COLO829 (cell line): ENCODE results near the gene GLIPR2.
"Not testable (repeated sequence)": the region's sequence is repeated elsewhere in the genome, so short reads cannot be mapped to it uniquely, and the experiment has no call there.

Source experiments
- DNase-seq: peaks from one replicate; pipeline ENCODE4 v3.0.0; 2012; ENCODE audit warnings: low spot score

The GLIPR2 gene

GRCh38 chr9:36163786-36164170 is 27.2 kb downstream of the GLIPR2 start:
- DNase-seq: no peak

DNA sequence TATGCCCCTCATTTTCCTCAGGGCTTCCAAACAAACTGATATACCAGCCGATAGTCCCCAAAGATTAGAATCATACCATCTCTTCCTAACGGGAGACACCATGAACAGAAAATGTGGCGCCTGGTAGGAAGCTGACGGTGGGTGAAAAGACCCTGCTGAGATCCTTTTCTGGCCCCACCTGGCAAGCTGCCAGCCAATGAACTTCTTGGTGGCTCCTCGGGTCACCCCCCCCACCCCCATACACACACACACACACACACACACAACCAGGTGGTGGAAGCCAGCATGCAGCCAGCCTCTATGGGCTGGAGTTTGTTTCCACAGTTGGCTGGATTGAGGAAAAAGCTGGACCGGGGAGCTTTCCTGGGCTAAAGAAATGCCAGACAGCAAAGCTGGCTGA is 27.8 kb downstream of the GLIPR2 start:
- no peak for DNase-seq

DNA sequence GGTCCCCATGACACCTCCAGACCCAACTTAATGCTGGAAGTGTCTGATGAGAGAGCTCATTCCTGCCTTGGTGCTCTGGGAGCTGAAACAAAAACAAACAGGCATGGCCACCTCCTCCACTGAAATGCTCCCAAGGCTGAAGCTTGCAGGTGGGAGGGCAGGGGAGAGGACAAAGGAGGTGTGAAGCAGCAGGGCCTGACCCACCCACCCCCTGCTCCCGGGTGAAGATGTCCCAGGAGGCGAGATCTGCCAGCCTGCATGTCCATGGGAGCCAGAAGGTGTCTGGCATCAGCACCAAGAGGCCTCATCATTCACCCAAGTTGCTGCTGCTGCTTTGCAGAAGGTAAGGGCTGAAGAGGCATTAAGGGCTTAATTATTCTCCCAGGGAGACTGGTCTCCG is 28.5 kb downstream of the GLIPR2 start:
- no peak for DNase-seq

GRCh38 chr9:36165826-36166167 is 29.3 kb downstream of the GLIPR2 start:
- DNase-seq: no peak

DNA sequence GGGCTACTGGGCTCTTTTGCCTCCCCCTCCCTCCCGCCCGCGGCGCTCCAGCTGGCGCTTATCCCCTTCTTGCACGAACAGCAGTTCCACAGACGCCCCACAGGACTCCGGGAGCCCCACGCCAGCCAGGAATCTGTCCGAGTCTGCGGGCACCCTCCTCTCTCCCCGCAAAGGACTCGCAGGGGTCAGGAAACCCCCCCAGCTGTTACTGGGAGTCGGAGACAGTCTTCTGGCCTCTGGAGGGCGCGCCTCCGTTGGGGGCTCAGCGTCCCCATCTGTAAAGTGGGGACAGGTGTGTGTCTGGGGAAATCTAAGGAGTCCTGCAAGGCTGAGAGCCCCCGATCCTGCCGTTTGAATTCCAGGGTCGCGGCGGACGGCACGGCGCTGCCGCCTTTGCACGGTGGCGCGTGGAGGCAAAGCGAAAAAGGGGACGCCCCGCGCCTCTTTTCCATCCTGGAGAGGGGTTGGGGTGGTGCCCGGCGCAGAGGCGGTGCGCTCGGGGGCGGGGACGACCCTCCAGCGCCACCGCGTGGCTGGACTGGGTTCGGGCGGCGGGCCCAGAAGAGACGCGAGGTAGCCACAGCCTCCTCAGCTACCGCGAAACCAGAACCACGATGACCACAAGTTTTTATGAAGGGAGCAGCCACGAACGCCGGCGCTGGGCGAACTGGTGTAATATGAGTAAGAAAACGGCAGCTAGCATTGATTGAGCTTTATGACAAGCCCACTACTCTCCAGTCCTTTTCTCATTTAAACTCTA is 29.8 kb downstream of the GLIPR2 start:
- peak; percentile 87 for DNase-seq

GRCh38 chr9:36169166-36169565 is 32.6 kb downstream of the GLIPR2 start, which contains the start of gene CCIN:
Gene CCIN, plus strand, starts transcription at chr9:36169388. Its CDS starts 115 bp downstream, at chr9:36169503.
- no peak for DNase-seq

- DNase-seq: no peak
These were observed 33.2 kb downstream of the GLIPR2 start for GRCh38 chr9:36169708-36170107.

- no peak for DNase-seq
These were observed 34.0 kb downstream of the GLIPR2 start for GRCh38 chr9:36170531-36170930.

- no peak for DNase-seq
These were observed 37.3 kb downstream of the GLIPR2 start for GRCh38 chr9:36173861-36174260.

GRCh38 chr9:36174271-36174670 is 37.7 kb downstream of the GLIPR2 start:
- no peak for DNase-seq

- no peak for DNase-seq
These were observed 38.2 kb downstream of the GLIPR2 start for GRCh38 chr9:36174731-36175130.

GRCh38 chr9:36175209-36175608 is 38.7 kb downstream of the GLIPR2 start:
- DNase-seq: not testable (repeated sequence)

- DNase-seq: not testable (repeated sequence)
These were observed 40.0 kb downstream of the GLIPR2 start for GRCh38 chr9:36176496-36176895.

- DNase-seq: no peak
These were observed 41.0 kb downstream of the GLIPR2 start for GRCh38 chr9:36177571-36177970.

DNA sequence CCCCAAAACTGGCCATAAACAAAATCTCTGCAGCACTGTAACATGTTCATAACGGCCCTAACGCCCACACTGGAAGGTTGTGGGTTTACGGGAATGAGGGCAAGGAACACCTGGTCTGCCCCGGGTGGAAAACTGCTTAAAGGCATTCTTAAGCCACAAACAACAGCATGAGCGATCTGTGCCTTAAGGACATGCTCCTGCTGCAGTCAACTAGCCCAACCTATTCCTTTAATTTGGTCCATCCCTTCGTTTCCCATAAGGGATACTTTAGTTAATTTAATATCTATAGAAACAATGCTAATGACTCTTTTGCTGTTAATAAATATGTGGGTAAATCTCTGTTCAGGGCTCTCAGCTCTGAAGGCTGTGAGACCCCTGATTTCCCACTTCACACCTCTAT is 43.7 kb downstream of the GLIPR2 start:
- DNase-seq: not testable (repeated sequence)

- DNase-seq: no peak
These were observed 50.9 kb downstream of the GLIPR2 start for GRCh38 chr9:36187414-36187813.

- DNase-seq: no peak
These were observed 51.7 kb downstream of the GLIPR2 start for GRCh38 chr9:36188212-36188611.

DNA sequence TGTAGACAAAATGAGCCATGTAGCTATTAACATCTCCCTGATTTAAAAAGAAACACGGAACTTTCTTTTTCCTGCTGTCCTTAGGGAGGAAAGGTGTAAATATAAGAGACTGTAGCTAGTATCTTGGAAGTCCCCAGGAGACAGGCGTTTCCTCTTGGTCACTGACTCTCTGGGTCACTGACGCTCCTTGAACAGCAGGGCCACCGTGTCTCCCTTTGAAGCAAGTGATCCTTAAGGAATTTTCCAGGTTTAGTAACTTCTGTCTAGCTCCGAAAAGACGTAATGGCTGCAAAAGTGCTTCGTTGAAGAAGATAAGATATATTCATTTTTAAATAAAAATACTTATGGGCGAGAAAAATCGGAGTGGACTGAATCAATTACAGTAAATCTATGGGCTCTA is 53.4 kb downstream of the GLIPR2 start:
- DNase-seq: no peak

DNA sequence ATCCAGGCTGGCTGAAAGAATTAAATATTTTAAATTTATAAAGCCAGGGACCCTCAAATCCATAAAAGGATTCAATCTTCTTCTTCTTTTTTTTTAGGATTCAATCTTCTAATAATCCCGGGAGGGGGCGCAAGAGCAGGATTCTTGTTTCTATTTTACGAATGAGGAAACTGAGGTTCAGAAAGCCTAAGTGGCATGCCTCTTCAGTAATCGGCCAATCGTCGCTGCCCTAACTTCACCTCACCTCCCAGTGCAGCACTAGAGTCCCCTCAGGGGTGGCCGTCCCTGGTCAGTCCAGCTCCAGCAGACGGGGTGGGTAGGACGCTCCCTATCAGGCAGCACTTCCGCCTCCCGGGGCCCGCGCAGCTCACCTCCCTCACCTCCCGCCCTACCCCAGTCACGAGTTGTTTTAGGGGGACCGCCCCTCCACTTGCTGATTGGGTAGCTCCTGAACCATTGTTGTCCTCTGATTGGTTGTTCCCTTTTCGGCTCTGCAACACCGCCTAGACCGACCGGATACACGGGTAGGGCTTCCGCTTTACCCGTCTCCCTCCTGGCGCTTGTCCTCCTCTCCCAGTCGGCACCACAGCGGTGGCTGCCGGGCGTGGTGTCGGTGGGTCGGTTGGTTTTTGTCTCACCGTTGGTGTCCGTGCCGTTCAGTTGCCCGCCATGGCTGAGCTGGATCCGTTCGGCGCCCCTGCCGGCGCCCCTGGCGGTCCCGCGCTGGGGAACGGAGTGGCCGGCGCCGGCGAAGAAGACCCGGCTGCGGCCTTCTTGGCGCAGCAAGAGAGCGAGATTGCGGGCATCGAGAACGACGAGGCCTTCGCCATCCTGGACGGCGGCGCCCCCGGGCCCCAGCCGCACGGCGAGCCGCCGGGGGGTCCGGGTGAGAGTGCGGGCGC is 54.1 kb downstream of the GLIPR2 start, which contains the start of gene CLTA:
TSS of gene CLTA (plus strand) at position 534 of the 902 bp plus-strand sequence. CDS start at position 670, 136 bp downstream.
- DNase-seq: peak; percentile 99

GRCh38 chr9:36191290-36191645 is 54.7 kb downstream of the GLIPR2 start:
- no peak for DNase-seq

DNA sequence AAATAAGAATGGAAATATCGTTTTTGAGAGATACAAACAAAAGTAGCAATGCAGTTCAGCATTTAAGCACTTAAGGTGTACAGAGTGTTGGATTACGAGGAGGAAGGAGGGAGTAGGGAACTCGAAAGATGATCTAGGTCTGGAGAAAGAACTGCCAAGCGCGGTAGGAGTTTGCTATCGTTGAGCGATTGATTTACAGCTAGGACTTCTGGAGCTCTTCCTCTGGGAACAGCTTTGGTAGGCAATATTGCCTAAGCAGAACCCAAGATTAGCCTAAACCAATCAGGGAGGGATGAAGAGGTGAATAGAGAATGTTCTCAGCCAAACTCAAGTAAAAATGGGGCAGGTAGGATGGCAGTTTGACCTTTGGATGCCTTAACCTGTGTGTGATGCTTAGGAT is 55.2 kb downstream of the GLIPR2 start:
- DNase-seq: no peak

GRCh38 chr9:36192196-36192595 is 55.7 kb downstream of the GLIPR2 start:
- peak; percentile 66 for DNase-seq

DNA sequence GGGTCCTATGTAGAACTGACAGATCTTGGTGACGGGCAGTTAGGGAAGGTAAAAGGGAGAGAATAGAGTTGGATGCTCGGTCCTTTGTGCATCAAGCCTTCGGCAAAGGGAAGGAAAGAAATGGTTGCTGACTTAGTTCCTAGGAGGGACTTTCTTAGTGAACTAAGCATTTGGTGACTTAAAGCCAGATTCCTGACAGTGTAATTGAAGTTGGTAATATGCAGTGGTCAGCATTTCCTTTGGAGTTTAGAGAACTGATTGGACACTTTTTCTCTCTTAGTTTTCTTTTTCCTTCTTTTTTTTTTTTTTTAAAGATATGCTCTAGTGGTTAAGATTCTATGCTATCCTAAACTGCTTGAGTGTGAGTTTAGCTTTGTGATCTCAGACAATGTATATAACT is 56.5 kb downstream of the GLIPR2 start:
- DNase-seq: no peak
